Ectodermal cell (in vitro differentiated cells): ENCODE measurements around the gene SP5. TPM values are rescaled to one million over a fixed set of nuclear protein-coding genes. Genes with fewer than 3 reads are reported as not detected.
"Not testable (repeated sequence)": the region's sequence is repeated elsewhere in the genome, so short reads cannot be mapped to it uniquely, and the experiment has no call there.

Source experiments
- H3K27ac ChIP-seq: 2 replicates; pipeline ENCODE4 v1.7.0; 2013; ENCODE audit warnings: mild to moderate bottlenecking, low read depth, low read length; ENCODE audit not compliant: insufficient read depth, poor library complexity, severe bottlenecking
- H3K27me3 ChIP-seq: 2 replicates; pipeline ENCODE4 v1.7.0; 2013; ENCODE audit warnings: mild to moderate bottlenecking, low read length; ENCODE audit not compliant: insufficient read depth, control insufficient read depth, poor library complexity, severe bottlenecking
- H3K36me3 ChIP-seq: one replicate; pipeline ENCODE4 v1.7.0; 2013; ENCODE audit warnings: low read length; ENCODE audit not compliant: control insufficient read depth, insufficient read depth
- H3K4me1 ChIP-seq: one replicate; pipeline ENCODE4 v1.7.0; 2013; ENCODE audit warnings: low read length; ENCODE audit not compliant: control insufficient read depth, insufficient read depth
- H3K4me3 ChIP-seq: 2 replicates; pipeline ENCODE4 v1.7.0; 2013; ENCODE audit warnings: low read depth, low read length, control low read depth; ENCODE audit not compliant: insufficient read depth
- H3K9me3 ChIP-seq: 2 replicates; pipeline ENCODE4 v1.7.0; 2013; ENCODE audit warnings: mild to moderate bottlenecking, low read length, moderate library complexity; ENCODE audit not compliant: control insufficient read depth
- WGBS, 2 experiments: methylation state at CpG; one replicate each; pipeline ENCODE4 v1.1.7; 2013; ENCODE audit warnings: missing lambda C conversion rate in 2 of 2; 5-methylcytosine and 5-hydroxymethylcytosine counted together
- polyA plus RNA-seq, 4 experiments: library from polyadenylated mRNA; stranded (reverse); fragments of 50-300 nt; gene quantifications; one replicate each; pipeline ENCODE4 v1.2.3, GENCODE V29; 2013

Gene SP5
- 43.4 TPM for polyA plus RNA-seq (2013, experiment 1 of 4)
- polyA plus RNA-seq (2013, experiment 2 of 4) = 38.4 TPM
- polyA plus RNA-seq (2013, experiment 3 of 4) = 52.2 TPM
- polyA plus RNA-seq (2013, experiment 4 of 4) = 48.8 TPM

DNA sequence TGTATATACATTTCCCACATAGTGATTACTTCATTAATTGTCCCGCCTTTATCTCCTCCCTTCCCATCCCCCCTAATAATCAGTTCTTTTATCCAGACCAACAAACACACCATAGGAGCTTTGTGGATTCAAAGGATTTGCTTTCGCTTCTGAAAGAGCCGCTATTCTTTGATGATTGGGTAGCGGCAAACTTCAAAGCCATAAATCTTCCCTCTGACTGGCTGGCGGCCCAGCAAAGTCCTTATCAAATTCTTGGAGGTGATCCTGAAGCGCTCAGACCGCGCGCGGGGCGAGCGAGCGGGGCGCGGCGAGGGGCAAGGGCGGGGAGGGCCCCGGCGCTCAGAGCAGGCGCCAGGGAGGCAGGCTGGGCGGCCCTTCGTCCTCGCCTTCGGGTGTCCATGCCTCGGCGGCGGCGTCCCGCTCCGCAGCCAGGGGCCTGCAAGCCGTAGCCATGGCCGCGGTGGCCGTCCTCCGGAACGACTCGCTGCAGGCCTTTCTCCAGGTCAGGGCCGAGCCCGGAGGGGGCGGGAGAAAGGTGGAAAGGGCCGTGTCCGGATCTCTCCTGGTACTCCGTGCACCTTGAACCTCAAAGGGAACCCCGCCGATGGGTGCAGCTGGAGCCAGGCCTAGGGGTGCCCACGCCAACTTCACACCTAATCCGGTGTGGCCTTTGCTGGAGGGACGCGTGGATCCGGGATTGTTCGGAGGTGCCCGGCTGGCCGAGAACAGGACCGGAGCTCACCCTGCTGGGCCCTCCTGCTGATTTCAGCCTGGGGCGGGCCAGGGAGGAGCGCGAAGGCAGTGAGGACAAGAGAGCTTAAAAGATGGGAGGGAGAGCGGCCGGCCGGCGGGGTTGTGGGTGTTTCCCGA is at the start of gene SP5:
Gene SP5, plus strand, starts transcription at position 276 of the 870 bp plus-strand sequence. Its CDS starts 176 bp downstream, at position 452.
- peak within 1 kb of the TSS; percentile 90 for H3K27ac ChIP-seq
- no peaks in the 10 kb centered on the region for H3K36me3 ChIP-seq
- H3K9me3 ChIP-seq = no peaks in the 10 kb centered on the region
- peaks cover 91% of the 10 kb centered on the region for H3K27me3 ChIP-seq
- H3K4me1 ChIP-seq = peaks cover 17% of the 10 kb centered on the region
- H3K4me3 ChIP-seq = peak within 1 kb of the TSS; percentile 76
- 0% methylated on average over 62 of the region's 62 CpGs for WGBS, 2 experiments

- Histone ChIP-seq H3K27me3 (no peaks in the 10 kb centered on the region), H3K9me3 (no peaks in the 10 kb centered on the region), H3K27ac (no peak overlapping the region), H3K4me1 (no peaks in the 10 kb centered on the region), H3K4me3 (no peak overlapping the region), H3K36me3 (no peaks in the 10 kb centered on the region)
- WGBS, 2 experiments = 91 to 100% methylated on average over 1 to 5 of the region's 5 CpGs
These were observed 49.4 kb upstream of the SP5 start for GRCh38 chr2:170665743-170666142.

GRCh38 chr2:170669909-170670308 is 45.2 kb upstream of the SP5 start:
- 94 to 100% methylated on average over 2 to 3 of the region's 3 CpGs for WGBS, 2 experiments
- H3K27me3 ChIP-seq = no peaks in the 10 kb centered on the region
- no peaks in the 10 kb centered on the region for H3K36me3 ChIP-seq
- H3K27ac ChIP-seq = no peak overlapping the region
- H3K4me3 ChIP-seq = no peak overlapping the region
- no peaks in the 10 kb centered on the region for H3K9me3 ChIP-seq
- no peaks in the 10 kb centered on the region for H3K4me1 ChIP-seq

- 95 to 97% methylated on average over 2 of the region's 2 CpGs for WGBS, 2 experiments
- H3K36me3 ChIP-seq = no peaks in the 10 kb centered on the region
These were observed 44.5 kb upstream of the SP5 start for GRCh38 chr2:170670651-170671050.

GRCh38 chr2:170671079-170671478 is 44.1 kb upstream of the SP5 start:
- no peak overlapping the region for H3K4me3 ChIP-seq
- no peaks in the 10 kb centered on the region for H3K4me1 ChIP-seq
- H3K27me3 ChIP-seq = no peaks in the 10 kb centered on the region
- H3K36me3 ChIP-seq = no peaks in the 10 kb centered on the region
- no peak overlapping the region for H3K27ac ChIP-seq
- no peaks in the 10 kb centered on the region for H3K9me3 ChIP-seq
- 93% methylated on average over 9 of the region's 9 CpGs for WGBS, 2 experiments

More at GRCh38 chr2:170670651-170671050, 44.5 kb upstream of the SP5 start:
- no peaks in the 10 kb centered on the region for H3K9me3 ChIP-seq
- no peaks in the 10 kb centered on the region for H3K27me3 ChIP-seq
- H3K4me3 ChIP-seq = no peak overlapping the region
- H3K27ac ChIP-seq = no peak overlapping the region
- H3K4me1 ChIP-seq = no peaks in the 10 kb centered on the region

- H3K9me3 ChIP-seq, H3K36me3 ChIP-seq, H3K27ac ChIP-seq, H3K4me3 ChIP-seq, H3K4me1 ChIP-seq, H3K27me3 ChIP-seq: not testable (repeated sequence)
These were observed 40.9 kb upstream of the SP5 start for GRCh38 chr2:170674282-170674681.

- Histone ChIP-seq H3K36me3 (no peaks in the 10 kb centered on the region), H3K4me1 (peaks cover 21% of the 10 kb centered on the region), H3K4me3 (no peak overlapping the region), H3K27ac (no peak overlapping the region), H3K27me3 (no peaks in the 10 kb centered on the region), H3K9me3 (no peaks in the 10 kb centered on the region)
- WGBS, 2 experiments = 89 to 91% methylated on average over 6 of the region's 6 CpGs
These were observed 39.4 kb upstream of the SP5 start for GRCh38 chr2:170675701-170676100.

- no peaks in the 10 kb centered on the region for H3K36me3 ChIP-seq
- no peaks in the 10 kb centered on the region for H3K27me3 ChIP-seq
- no peak overlapping the region for H3K4me3 ChIP-seq
- no peaks in the 10 kb centered on the region for H3K9me3 ChIP-seq
- H3K4me1 ChIP-seq = peaks cover 33% of the 10 kb centered on the region
- H3K27ac ChIP-seq = peak overlapping the region; percentile 80
- WGBS, 2 experiments = 17 to 30% methylated on average over 4 of the region's 5 CpGs
These were observed 35.5 kb upstream of the SP5 start for GRCh38 chr2:170679607-170680079.

GRCh38 chr2:170680172-170680941 is 34.8 kb upstream of the SP5 start:
- Histone ChIP-seq H3K9me3 (no peaks in the 10 kb centered on the region), H3K27me3 (no peaks in the 10 kb centered on the region), H3K36me3 (no peaks in the 10 kb centered on the region), H3K4me3 (no peak overlapping the region), H3K27ac (peak overlapping the region; percentile 80), H3K4me1 (peaks cover 33% of the 10 kb centered on the region)
- 15 to 23% methylated on average over 2 of the region's 2 CpGs for WGBS, 2 experiments

DNA sequence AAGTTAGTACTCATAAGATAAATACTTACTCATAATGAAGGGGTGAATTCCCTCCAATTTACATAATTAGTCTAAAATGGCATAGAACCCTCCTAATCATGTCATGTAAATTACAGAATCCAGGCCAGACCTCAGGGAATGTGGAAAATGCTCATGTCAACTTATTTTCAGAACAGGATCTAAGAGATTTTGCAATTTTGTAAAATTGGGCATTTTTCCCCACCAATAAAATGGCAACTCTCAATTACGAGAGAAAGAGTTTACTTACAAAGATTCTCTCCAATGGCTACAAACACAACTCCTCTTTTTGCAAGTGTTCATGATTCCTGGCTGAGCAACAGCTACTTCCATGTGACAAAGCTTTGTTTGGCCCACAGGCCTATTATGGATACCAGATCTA is 33.8 kb upstream of the SP5 start:
- no peaks in the 10 kb centered on the region for H3K9me3 ChIP-seq

More for the DNA sequence above, 33.8 kb upstream of the SP5 start:
- peaks cover 33% of the 10 kb centered on the region for H3K4me1 ChIP-seq
- 83 to 85% methylated on average over 1 of the region's 1 CpG for WGBS, 2 experiments
- H3K4me3 ChIP-seq = no peak overlapping the region
- no peak overlapping the region for H3K27ac ChIP-seq
- H3K36me3 ChIP-seq = no peaks in the 10 kb centered on the region
- H3K27me3 ChIP-seq = no peaks in the 10 kb centered on the region
